Measurements from ENCODE around the gene TCP1. TPM values are rescaled to one million over a fixed set of nuclear protein-coding genes. Genes with fewer than 3 reads are reported as not detected.

Gene TCP1
- total RNA-seq, 1 donor from 2014 or later = 237 TPM

DNA sequence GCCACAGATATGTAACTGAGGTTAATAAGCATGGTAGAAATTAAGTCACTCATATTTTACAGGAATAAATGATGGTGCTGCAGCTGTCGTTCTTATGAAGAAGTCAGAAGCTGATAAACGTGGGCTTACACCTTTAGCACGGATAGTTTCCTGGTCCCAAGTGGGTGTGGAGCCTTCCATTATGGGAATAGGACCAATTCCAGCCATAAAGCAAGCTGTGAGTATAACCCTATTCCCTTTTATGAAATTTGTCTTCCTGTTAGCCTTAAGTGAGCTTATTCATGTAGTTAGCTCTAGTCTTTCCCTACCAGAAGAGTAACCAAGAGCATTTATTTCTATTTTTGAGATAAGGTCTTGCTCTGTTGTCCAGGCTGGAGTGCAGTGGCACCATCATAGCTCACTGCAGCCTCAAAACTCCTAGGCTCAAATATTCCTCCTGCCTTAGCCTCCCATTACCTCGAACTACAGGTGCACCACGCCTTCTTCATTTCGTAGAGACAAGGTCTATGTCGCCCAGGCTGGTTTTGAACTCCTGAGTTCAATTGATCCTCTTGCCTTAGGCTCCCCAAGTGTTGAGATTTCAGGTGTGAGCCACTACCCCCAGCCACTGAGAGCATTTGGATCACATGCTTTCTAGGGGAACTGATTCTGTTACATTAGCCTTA, 12.0 kb downstream of the TCP1 start:
- TF ChIP-seq, protein P1, sequence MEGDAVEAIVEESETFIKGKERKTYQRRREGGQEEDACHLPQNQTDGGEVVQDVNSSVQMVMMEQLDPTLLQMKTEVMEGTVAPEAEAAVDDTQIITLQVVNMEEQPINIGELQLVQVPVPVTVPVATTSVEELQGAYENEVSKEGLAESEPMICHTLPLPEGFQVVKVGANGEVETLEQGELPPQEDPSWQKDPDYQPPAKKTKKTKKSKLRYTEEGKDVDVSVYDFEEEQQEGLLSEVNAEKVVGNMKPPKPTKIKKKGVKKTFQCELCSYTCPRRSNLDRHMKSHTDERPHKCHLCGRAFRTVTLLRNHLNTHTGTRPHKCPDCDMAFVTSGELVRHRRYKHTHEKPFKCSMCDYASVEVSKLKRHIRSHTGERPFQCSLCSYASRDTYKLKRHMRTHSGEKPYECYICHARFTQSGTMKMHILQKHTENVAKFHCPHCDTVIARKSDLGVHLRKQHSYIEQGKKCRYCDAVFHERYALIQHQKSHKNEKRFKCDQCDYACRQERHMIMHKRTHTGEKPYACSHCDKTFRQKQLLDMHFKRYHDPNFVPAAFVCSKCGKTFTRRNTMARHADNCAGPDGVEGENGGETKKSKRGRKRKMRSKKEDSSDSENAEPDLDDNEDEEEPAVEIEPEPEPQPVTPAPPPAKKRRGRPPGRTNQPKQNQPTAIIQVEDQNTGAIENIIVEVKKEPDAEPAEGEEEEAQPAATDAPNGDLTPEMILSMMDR (conservative IDR thresholded peaks at IDR 0.05; ENCODE audit: low read depth, low read length) = no peak
- no peak for DNase-seq (ENCODE audit: low read depth)
- no peak overlapping the region for H3K4me3 ChIP-seq (ENCODE audit: low read depth, low read length)

DNA sequence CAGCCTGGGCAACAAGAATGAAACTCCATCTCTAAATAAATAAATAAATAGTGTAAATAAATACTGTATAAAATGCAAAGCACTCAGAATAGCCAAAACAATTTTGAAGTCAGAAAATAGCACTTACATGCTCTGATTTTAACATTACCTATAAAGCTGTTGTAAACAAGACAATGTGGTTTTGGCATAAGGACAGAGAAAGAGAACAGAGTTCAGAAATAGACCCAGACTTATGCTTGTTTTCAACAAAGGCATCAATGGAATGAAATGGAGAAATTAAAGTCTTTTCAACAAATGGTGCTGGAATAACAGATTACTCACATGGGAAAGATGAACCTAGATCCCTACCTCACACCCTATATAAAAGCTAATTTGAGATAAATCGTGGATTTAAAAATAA, 17.2 kb downstream of the TCP1 start:
- DNase-seq (ENCODE audit: low read depth) = no peak
- no peak overlapping the region for H3K4me3 ChIP-seq (ENCODE audit: low read depth, low read length)
- TF ChIP-seq, protein P1 (conservative IDR thresholded peaks at IDR 0.05; ENCODE audit: low read depth, low read length) = no peak

DNA sequence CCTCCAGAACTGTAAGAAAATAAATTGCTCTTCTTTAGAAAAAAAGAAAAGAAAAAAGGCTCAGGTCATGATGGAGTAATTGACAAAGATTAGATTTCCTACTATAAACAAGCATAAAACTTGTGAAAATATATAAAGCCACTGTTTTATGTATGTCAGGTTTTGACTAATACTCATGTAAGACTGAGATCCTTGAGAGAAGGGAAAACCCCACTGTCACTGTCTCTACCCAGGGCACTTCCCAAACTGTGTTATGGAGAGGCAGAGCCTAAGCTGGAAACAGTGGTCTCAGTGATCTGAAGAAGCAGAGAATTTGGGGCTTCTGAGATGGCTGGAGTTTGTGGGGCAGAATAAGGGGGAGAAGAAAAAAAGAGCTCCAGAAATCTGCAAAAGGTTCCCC, 19.9 kb downstream of the TCP1 start:
- no peak for DNase-seq (ENCODE audit: low read depth)
- TF ChIP-seq, protein P1 (conservative IDR thresholded peaks at IDR 0.05; ENCODE audit: low read depth, low read length) = no peak
- no peak overlapping the region for H3K4me3 ChIP-seq (ENCODE audit: low read depth, low read length)

DNA sequence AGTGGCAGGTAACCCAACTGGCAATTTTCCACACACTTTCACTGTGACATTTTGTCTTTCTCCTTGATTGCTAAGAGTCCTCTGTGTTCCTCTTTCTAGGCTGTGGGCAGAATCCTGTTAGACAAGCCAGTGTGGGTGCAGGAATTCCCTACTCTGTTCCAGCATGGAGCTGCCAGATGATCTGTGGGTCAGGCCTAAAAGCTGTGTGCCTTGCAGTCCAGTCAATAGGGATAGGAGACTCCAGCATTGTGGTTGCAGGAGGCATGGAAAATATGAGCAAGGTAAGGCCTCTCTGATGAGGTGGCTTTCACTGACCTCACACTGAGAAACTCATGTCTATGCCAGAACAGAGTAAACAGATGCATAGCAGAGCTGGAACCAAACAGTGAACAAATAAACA, 22.5 kb downstream of the TCP1 start:
- DNase-seq (ENCODE audit: low read depth) = no peak
- H3K4me3 ChIP-seq (ENCODE audit: low read depth, low read length) = no peak overlapping the region
- TF ChIP-seq, protein P1 (conservative IDR thresholded peaks at IDR 0.05; ENCODE audit: low read depth, low read length) = no peak

DNA sequence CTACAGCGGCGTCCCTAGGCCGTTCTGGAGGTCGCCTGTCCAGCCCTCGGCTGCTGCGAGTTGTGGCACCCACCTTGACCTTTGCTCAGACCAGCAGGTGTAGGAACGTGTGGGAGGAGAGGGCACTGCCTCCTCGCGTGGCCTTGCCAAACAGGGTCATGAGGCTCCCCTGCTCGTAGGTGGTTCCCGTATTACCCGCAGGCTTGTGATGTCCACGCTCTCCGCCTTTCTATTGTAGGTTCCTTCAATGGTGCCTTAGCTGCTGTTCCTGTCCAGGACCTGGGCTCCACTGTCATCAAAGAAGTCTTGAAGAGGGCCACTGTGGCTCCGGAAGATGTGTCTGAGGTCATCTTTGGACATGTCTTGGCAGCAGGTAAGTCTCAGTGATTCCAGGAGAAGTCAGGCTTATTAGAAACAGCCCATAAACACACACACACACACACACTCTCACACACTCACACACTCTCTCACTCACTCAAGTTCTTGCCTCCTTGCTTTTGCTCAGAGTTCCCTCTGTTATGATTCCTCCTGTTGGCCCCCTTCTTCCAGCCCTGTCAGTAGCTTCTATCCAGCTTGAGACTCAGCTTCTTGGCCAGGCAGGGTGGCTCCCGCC, 26.6 kb downstream of the TCP1 start:
- TF ChIP-seq, protein P1 (conservative IDR thresholded peaks at IDR 0.05; ENCODE audit: low read depth, low read length) = no peak
- H3K4me3 ChIP-seq (ENCODE audit: low read depth, low read length) = peak overlapping the region; percentile 66
- DNase-seq (ENCODE audit: low read depth) = no peak

DNA sequence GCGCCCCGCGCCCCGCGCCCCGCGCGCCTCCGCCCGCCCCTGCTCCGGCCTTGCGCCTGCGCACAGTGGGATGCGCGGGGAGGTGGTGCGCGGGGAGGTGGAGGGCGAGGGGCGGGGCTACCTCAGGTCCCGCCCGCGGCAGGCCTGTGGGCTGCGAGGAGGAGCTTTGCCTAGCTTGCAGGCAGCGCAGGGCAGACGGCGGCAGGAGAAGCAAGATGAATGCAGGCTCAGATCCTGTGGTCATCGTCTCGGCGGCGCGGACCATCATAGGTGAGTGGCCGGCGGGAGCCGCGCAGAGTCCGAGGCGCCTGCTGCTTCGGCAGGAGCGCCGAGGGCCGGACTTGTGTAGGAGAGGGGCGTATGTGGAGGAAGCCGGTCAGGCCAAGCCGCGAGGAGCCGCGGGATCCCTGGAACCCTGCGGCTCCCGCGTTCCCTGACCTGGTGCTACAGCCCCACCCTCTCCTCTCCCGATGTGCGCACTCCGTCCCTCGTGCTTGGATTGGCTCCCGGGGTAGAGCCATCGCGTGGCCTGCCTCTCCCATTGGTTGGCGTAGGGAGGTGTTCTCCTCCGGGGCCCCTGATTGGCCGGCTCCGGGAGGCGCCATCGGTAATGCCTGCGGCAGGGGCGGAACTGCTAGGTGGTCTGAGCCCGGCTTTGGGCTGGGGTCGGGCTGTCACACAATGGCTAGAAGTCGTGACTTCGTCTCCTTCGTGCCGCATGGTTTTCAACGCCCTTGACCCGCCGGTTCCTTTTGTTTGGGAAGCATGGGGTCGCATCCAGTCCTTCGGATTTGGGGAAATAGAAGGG, 27.3 kb downstream of the TCP1 start, which contains the start of gene ACAT2:
ACAT2 (plus strand) TSS at position 173 of the 808 bp plus-strand sequence; CDS start at position 216, 43 bp downstream.
- H3K4me3 ChIP-seq (ENCODE audit: low read depth, low read length) = peak within 1 kb of the TSS; percentile 66
- DNase-seq (ENCODE audit: low read depth) = no peak
- TF ChIP-seq, protein P1 (conservative IDR thresholded peaks at IDR 0.05; ENCODE audit: low read depth, low read length) = no peak
